Activated CD8-positive, alpha-beta memory T cell treated with anti-CD3 and anti-CD28 coated beads for 24 hours (primary cell): ENCODE results near the gene ASB5.
"Not testable (repeated sequence)": the region's sequence is repeated elsewhere in the genome, so short reads cannot be mapped to it uniquely, and the experiment has no call there.

ENCODE experiments used
- DNase-seq: peaks from one replicate; pipeline ENCODE4 v3.0.0-alpha.2; 2020

The ASB5 gene, protein sequence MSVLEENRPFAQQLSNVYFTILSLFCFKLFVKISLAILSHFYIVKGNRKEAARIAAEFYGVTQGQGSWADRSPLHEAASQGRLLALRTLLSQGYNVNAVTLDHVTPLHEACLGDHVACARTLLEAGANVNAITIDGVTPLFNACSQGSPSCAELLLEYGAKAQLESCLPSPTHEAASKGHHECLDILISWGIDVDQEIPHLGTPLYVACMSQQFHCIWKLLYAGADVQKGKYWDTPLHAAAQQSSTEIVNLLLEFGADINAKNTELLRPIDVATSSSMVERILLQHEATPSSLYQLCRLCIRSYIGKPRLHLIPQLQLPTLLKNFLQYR

DNA sequence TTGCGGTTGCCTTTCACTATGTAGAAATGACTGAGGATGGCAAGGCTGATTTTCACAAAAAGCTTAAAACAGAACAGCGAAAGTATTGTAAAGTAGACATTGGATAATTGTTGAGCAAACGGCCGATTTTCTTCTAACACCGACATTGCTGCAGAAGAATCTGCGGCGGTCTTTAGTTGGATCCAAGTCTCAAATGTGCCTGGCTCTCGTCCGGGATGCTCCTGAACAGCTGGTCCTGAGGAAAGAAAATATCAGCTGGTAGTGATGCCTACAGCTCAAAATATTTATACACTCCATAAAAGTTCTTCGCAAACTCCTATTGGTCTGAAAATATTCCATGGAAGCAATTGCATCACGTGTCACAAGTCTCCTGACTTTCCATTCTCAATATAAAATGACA is at the start of gene ASB5:
TSS of gene ASB5 (minus strand) at position 260 of the 400 bp plus-strand sequence. CDS start at position 146, 114 bp downstream.
- no peak for DNase-seq

- DNase-seq: no peak
Observed at GRCh38 chr4:176313596-176314336, 44.7 kb upstream of the ASB5 start.

- no peak for DNase-seq
Observed at GRCh38 chr4:176309772-176310171, 40.8 kb upstream of the ASB5 start.

DNA sequence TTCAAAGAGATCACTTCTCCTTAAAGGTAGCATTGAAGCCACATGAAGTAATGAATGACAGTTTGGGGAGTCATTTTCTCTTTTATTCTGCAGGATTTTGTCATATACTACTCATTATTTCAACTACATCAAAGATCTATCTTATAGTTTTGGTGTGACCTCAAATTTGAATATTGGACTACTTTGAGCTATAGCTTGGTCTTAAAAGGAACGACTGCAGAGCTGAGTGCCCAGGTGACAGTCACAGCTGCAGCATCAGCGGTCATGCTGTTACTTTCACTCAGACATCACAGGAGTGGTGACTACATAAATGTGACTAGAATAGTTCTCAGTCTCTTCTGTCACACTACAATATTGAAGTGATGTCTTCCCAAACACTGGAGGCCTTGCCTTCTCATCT is 40.0 kb upstream of the ASB5 start:
- no peak for DNase-seq

GRCh38 chr4:176308441-176308840 is 39.4 kb upstream of the ASB5 start:
- no peak for DNase-seq

GRCh38 chr4:176307666-176307930 is 38.6 kb upstream of the ASB5 start:
- no peak for DNase-seq

DNA sequence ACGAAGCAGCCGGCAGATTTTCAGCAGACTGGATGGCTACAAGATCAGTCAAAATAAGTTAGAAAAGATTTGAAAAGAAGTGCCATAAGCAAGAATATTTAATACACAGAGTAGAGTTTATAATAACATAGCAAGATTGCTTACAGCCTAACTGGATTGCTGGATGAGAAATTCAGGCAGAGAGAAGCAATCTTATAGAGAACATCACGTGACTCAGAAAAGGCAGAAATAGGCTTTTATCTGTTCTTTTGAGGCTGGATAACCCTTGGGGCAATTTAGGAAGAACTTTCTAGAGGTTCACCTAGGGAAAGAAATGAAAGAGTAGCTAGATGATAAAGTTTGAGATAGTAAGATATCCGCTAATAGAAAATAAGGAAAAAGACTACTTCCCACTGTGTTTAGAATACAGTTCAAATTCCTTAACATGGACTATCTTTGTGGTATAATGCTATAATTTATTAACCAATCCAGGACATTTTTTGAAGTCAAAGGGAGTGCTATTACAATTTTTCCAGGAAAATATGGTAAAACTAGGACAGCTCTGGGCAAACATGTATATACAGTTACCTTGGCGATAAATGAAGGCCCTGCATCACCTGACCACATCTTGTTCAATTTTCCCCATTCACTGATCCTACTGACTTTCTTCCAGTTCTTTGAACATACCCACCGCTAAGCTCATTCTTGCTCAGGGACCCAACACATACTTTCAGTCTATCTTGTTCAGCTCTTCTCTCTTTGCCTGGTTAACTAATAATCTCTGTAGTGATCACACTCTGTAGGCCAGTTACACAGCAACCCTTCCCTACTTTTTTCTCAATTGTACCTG is 38.0 kb upstream of the ASB5 start:
- no peak for DNase-seq

DNA sequence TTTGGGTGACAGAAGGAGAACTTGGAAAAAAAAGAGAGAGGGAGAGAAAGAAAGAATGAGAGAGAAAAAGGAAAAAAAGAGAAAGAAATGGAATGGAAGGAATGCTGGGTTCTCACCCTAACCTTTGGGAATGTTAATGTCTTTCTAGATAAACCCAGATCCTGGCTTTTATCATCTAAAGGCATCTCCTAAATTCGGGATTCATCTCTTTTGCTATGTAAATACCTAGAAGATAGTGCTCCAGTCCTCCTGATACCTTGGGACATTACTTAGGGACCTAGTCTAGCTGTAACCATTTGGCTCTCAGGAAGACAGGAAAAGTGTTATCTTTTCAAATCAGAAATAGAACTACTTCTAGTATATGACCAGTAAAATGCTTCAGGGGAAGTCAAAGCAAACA is 34.9 kb upstream of the ASB5 start:
- no peak for DNase-seq

DNA sequence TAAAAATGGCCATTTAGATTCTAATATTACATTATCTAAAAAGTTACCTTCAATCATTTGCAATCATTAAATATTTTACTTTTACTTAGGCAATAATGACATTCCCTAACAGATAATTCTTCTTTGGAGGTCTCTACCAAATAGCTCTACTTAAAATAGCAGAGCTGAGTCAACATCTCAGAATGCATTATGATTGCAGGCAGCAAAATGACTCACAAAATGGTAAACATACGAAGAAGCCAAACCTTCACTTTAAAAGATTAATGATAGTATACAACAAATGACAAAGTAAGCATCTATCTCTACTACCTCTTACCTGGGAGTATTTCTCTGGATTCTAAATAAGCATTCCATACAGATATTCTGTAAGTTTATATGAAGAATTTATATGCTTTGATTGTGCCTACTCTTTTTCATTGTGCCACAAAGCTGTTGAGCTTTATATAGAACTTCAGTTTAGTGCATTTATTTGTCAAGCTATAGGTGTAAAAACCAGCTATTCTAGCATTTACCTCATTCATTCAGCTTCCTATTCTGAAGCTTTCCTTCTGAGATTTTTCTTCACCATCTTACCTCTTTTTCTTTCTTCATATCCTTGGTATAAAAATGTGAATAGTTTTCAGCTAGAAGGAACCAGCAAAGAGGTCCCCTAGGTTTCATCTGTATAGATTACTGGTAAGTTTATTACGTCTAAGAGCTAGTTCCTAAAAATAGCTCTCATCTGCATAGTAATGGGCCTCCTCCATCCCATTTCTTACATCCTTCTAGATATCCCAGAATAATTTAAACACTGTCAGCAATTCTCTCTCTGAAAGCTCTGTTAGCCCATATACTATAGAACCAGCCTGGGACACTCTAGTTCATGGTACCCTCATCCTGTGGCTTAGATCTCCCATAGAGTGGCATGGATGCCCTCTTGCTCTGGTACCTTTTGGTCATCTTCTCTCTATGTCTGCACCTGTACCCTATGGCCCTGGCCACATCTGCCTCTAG is 33.6 kb upstream of the ASB5 start:
- no peak for DNase-seq

DNA sequence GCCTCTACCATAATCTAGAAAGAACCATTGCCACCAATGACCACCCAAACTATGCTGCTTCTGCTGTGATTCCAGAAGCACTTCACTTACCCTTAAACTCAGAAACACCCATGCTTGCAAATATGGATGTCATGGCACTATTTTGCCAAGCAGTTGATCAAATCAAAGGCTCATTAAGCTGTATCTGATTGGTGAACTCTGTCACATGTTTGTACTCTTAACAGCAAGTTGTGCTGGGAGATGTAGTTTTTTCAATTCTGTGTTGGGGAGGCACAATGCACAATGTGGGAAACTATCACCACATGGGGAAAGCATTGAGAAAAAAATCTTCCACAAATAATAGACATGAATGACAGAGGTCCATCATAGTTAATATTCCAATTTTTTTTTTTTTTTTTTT is 31.5 kb upstream of the ASB5 start:
- no peak for DNase-seq

DNA sequence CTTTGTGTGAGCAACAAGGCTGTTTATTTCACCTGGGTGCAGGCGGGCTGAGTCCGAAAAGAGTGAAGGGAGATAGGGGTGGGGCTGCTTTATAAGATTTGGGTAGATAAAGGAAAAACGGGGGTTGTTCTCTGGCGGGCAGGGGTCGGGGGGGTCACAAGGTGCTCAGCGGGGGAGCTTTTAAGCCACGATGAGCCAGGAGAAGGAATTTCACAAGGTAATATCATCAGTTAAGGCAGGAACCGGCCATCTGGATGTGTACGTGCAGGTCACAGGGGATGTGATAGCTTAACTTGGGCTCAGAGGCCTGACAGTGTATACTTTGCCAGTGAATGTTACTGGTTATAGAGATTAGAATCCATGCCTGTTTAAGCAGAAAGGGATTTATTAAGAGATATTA is 31.0 kb upstream of the ASB5 start:
- DNase-seq: no peak

GRCh38 chr4:176298664-176299063 is 29.6 kb upstream of the ASB5 start:
- DNase-seq: no peak

DNA sequence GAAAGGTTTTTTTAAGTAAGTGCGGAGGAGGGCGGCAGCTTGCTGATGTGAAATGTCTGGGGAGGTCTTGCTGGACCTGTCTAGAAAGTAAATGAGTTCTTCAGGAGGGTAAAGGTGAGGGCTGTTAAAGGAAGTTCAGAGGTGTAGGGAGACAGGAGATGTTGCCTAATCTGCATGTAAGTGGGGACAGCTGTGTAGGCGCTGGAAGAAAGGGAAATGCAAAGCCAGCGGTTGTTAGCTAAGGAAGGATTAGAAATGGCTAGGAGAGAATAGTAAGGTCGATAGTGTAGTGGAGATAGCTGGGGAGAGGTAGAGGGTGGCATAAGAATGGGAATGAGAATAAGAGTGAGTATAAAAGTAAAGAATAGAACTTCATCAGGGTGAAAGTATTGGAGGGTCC is 26.9 kb upstream of the ASB5 start:
- not testable (repeated sequence) for DNase-seq

- no peak for DNase-seq
Observed at GRCh38 chr4:176293660-176294059, 24.6 kb upstream of the ASB5 start.

- no peak for DNase-seq
Observed at GRCh38 chr4:176292920-176293319, 23.9 kb upstream of the ASB5 start.

DNA sequence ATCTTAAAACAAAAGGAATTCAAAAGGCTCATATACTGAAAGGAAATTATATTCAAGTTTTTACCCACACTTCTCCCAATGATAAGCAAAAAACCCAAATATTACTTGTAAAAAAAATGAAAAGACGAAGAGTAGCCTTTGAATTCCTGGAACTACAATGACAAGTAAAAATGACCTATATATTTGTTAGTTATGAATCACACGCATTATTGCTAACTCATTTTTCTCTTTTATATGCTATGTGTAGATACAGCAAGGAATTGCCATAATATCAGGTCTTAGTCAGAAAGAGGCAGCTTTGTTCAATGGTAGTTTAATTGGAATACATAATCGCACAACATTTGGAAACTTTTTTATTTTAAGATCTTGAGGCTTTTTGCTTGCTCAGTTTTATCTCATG is 22.7 kb upstream of the ASB5 start:
- DNase-seq: no peak

DNA sequence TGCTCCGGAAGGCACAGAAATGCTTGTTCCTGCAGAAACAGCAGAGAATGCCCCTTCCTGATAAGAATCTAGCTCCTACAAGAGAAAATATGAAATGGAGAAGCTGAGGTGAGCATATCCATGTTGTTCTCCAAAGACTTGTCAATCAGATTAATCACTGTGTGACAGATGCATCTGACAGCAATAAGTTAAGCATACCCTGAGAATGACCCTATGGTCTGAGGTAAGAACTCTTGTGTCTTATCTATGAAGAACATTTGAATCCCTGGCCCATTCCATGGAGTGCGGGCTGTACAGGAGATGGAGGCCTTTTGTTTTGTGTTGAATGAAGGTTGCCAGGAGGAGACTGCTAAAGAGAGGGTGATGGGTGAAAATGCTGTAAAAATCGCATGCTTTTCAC is 21.5 kb upstream of the ASB5 start:
- no peak for DNase-seq

DNA sequence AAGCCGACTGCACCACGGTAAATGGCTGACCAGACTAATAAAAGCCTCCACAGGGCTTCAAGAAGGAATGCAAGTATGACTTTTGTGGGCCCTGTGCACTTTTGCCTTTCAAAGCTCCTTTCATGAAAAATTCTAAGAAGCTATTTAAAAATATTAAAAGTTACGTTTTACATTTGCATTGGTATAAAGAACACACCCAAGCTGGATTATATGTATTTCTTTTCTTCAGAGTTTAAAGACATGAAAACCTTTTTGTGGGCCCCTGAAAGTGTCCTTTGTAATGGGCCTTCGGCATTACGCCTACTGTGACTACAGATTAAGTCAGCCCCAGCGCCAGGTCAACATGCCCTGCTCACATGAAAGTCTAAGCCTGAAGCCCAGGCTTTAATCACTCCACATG is 20.5 kb upstream of the ASB5 start:
- DNase-seq: no peak

- DNase-seq: no peak
Observed at GRCh38 chr4:176288020-176288419, 19.0 kb upstream of the ASB5 start.

GRCh38 chr4:176287546-176287945 is 18.5 kb upstream of the ASB5 start:
- no peak for DNase-seq

DNA sequence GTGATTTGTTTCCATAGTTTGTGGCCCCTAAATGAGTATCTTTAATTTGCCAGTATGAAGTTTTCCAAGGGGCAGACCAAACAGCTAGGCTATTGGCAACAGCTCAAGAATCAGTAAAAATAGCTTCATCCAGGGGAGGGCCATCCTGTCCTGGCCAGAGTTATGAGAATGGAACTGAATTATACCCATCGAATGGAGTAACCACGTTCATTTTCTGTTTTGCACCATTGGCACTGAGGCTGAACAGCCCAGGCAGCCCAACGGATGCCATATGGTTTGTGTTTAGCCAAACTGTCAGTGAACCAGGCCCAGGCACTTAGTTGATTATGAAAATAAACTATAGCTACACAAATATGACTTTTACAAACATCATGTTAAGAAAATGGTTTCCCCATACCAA is 17.7 kb upstream of the ASB5 start:
- DNase-seq: no peak

GRCh38 chr4:176279560-176279959 is 10.5 kb upstream of the ASB5 start:
- DNase-seq: not testable (repeated sequence)
